ENCODE measurements around the gene KLHDC8A.

Gene KLHDC8A

DNA sequence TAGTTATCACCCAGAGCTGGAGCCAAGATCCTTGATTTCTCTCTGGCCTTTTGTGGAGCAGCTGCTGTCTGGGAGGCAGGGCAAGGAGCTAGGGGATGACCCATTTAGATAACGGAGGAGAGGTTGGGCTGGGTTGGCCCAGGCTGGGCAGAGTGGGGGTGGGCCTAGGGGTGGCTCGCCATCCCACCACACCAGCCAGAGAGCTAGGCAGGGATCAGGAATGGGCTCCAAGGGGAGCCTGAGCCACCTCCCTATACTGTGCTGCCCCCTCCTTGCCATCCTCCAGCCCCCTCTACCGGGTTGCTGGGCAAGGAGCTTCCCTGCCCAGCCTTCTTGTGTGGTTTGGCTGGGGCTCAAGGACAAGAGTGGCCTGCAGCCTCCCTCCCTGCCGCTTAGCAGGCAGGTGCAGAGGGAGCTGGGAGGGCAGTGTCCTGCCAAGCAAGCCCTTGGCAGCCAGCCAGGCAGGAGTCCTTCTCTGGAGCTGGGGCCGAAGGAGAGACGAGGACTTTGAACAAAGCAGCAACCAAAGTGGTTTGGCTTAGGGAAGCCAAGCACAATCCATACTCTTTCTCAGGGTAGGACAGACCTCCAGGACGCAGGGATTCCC, 39.3 kb downstream of the KLHDC8A start (continued):
- TF ChIP-seq TRIM28 (IDR thresholded peaks at IDR 0.05; ENCODE audit: borderline replicate concordance, low read length) (no peak), HOXC10 (CRISPR knock-in tag; IDR thresholded peaks at IDR 0.05) (no peak), ZFP69B (tag by site-specific recombination; IDR thresholded peaks at IDR 0.05) (no peak), ZBTB21 (tag by site-specific recombination; IDR thresholded peaks at IDR 0.05) (no peak), IKZF3 (tag by site-specific recombination; IDR thresholded peaks at IDR 0.05) (peak; percentile 55), ZNF398 (tag by site-specific recombination; IDR thresholded peaks at IDR 0.05) (peak; percentile 91), ZIC2 (tag by site-specific recombination; IDR thresholded peaks at IDR 0.05) (peak; percentile 86), KLF10 (tag by site-specific recombination; IDR thresholded peaks at IDR 0.05) (no peak), ZNF571 (tag by site-specific recombination; IDR thresholded peaks at IDR 0.05) (no peak), SP3 (tag by site-specific recombination; IDR thresholded peaks at IDR 0.05) (no peak), ZNF341 (tag by site-specific recombination; IDR thresholded peaks at IDR 0.05; ENCODE audit: low read depth) (peak; percentile 38; the same call in 1 of the 2 replicates), BCL11B (tag by site-specific recombination; IDR thresholded peaks at IDR 0.05; ENCODE audit: low read depth) (no peak), PRDM10 (tag by site-specific recombination; IDR thresholded peaks at IDR 0.05) (peak; percentile 97), SP2 (tag by site-specific recombination; IDR thresholded peaks at IDR 0.05) (peak; percentile 14; the same call in 1 of the 2 replicates), ZNF701 (tag by site-specific recombination; IDR thresholded peaks at IDR 0.05) (no peak), ZNF677 (tag by site-specific recombination; IDR thresholded peaks at IDR 0.05) (no peak), GLIS1 (tag by site-specific recombination; IDR thresholded peaks at IDR 0.05) (peak; percentile 55), ZNF600 (tag by site-specific recombination; IDR thresholded peaks at IDR 0.05) (peak; percentile 97), ZNF561 (tag by site-specific recombination; IDR thresholded peaks at IDR 0.05; ENCODE audit: borderline replicate concordance) (no peak), KLF16 (tag by site-specific recombination; IDR thresholded peaks at IDR 0.05) (0 out of 2 replicates have a peak, but pooled peaks have one; percentile 38), HOXA7 (CRISPR knock-in tag; IDR thresholded peaks at IDR 0.05; ENCODE audit: borderline replicate concordance) (no peak), SETDB1 (IDR thresholded peaks at IDR 0.05; ENCODE audit: insufficient read length, low read length) (no peak), ZBTB44 (tag by site-specific recombination; IDR thresholded peaks at IDR 0.05) (0 out of 2 replicates have a peak, but pooled peaks have one; percentile 13), ZNF169 (tag by site-specific recombination; IDR thresholded peaks at IDR 0.05) (no peak), ZBTB8A (tag by site-specific recombination; IDR thresholded peaks at IDR 0.05) (no peak)
- TF ChIP-seq, protein P1, sequence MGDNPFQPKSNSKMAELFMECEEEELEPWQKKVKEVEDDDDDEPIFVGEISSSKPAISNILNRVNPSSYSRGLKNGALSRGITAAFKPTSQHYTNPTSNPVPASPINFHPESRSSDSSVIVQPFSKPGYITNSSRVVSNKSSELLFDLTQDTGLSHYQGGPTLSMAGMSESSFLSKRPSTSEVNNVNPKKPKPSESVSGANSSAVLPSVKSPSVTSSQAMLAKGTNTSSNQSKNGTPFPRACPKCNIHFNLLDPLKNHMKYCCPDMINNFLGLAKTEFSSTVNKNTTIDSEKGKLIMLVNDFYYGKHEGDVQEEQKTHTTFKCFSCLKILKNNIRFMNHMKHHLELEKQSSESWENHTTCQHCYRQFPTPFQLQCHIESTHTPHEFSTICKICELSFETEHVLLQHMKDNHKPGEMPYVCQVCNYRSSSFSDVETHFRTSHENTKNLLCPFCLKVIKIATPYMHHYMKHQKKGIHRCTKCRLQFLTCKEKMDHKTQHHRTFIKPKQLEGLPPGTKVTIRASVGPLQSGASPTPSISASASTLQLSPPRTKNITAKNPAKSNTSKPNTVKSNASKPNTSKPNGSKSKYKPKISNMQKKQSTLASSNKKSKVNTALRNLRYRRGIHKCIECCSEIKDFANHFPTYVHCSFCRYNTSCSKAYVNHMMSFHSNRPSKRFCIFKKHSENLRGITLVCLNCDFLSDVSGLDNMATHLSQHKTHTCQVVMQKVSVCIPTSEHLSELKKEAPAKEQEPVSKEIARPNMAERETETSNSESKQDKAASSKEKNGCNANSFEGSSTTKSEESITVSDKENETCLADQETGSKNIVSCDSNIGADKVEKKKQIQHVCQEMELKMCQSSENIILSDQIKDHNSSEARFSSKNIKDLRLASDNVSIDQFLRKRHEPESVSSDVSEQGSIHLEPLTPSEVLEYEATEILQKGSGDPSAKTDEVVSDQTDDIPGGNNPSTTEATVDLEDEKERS (tag by site-specific recombination; IDR thresholded peaks at IDR 0.05), result no peak
- TF ChIP-seq, protein P2, sequence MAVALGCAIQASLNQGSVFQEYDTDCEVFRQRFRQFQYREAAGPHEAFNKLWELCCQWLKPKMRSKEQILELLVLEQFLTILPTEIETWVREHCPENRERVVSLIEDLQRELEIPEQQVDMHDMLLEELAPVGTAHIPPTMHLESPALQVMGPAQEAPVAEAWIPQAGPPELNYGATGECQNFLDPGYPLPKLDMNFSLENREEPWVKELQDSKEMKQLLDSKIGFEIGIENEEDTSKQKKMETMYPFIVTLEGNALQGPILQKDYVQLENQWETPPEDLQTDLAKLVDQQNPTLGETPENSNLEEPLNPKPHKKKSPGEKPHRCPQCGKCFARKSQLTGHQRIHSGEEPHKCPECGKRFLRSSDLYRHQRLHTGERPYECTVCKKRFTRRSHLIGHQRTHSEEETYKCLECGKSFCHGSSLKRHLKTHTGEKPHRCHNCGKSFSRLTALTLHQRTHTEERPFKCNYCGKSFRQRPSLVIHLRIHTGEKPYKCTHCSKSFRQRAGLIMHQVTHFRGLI (tag by site-specific recombination; IDR thresholded peaks at IDR 0.05), result peak; percentile 92

All from HEK293 (cell line).